CD14-positive monocyte (primary cell): ENCODE measurements around the gene UBE2H. TPM values are rescaled to one million over a fixed set of nuclear protein-coding genes. Genes with fewer than 3 reads are reported as not detected.

Experiments
- DNase-seq, 3 donors: peaks; one replicate each; pipeline ENCODE4 v3.0.0-alpha.2; 2011 to 2022
- H2AFZ ChIP-seq: 2 replicates; pipeline ENCODE4 v1.6.0; 2012; ENCODE audit warnings: mild to moderate bottlenecking, low read depth, low read length, inconsistent platforms; ENCODE audit not compliant: insufficient read depth, poor library complexity, severe bottlenecking
- H3K27ac ChIP-seq, 2 donors: 1 replicate in 1 of 2; 2 replicates in 1 of 2; pipeline ENCODE4 v1.5.1; 2012 to 2013; ENCODE audit warnings: low read length in 2 of 2, control low read depth in 1 of 2, inconsistent platforms in 1 of 2, low read depth in 1 of 2, mild to moderate bottlenecking in 1 of 2
- H3K27me3 ChIP-seq, 2 donors: one replicate each; pipeline versions ENCODE4 v1.6.0 to v1.6.1; 2011 to 2013; ENCODE audit warnings: low read length in 2 of 2; ENCODE audit not compliant: control insufficient read depth in 2 of 2, insufficient read depth in 2 of 2
- H3K36me3 ChIP-seq, 2 donors: replicated peaks in 1 of 2; 1 replicate in 1 of 2; 2 replicates in 1 of 2; pipeline versions ENCODE4 v1.5.1 to v1.6.1; 2012 to 2013; ENCODE audit warnings: low read length in 2 of 2, control low read depth in 1 of 2, inconsistent platforms in 1 of 2, mild to moderate bottlenecking in 1 of 2; ENCODE audit not compliant: insufficient read depth in 2 of 2, control insufficient read depth in 1 of 2
- H3K4me1 ChIP-seq, 2 donors: 1 replicate in 1 of 2; 2 replicates in 1 of 2; pipeline versions ENCODE4 v1.5.1 to v1.6.1; 2012 to 2013; ENCODE audit warnings: low read length in 2 of 2, control low read depth in 1 of 2, inconsistent platforms in 1 of 2, mild to moderate bottlenecking in 1 of 2, moderate library complexity in 1 of 2; ENCODE audit not compliant: insufficient read depth in 2 of 2, control insufficient read depth in 1 of 2
- H3K4me2 ChIP-seq: replicated peaks from 2 replicates; pipeline ENCODE3; 2012; ENCODE audit warnings: low read length, moderate library complexity, mild to moderate bottlenecking; ENCODE audit not compliant: poor library complexity, severe bottlenecking; ENCODE audit errors: extremely low read depth
- H3K4me3 ChIP-seq, 3 experiments: fragments of 200-600 bp in 1 of 3; sonication (generic) in 1 of 3; replicated peaks in 1 of 3; 1 replicate in 2 of 3; 2 replicates in 1 of 3; pipeline ENCODE4 v1.5.1; 2011 to 2013; ENCODE audit warnings: low read length in 3 of 3, mild to moderate bottlenecking in 3 of 3, control low read depth in 2 of 3, low read depth in 2 of 3, inconsistent platforms in 1 of 3, moderate library complexity in 1 of 3
- H3K79me2 ChIP-seq: 2 replicates; pipeline ENCODE4 v1.6.0; 2012; ENCODE audit warnings: mild to moderate bottlenecking, control low read depth, inconsistent platforms, low read length, moderate library complexity; ENCODE audit not compliant: insufficient read depth
- H3K9ac ChIP-seq: 2 replicates; pipeline ENCODE4 v1.6.0; 2017; ENCODE audit warnings: low read length, mild to moderate bottlenecking; ENCODE audit not compliant: insufficient read depth, poor library complexity, severe bottlenecking
- H3K9me3 ChIP-seq, 2 donors: replicated peaks in 1 of 2; 1 replicate in 1 of 2; 2 replicates in 1 of 2; pipeline versions ENCODE4 v1.5.1 to v1.6.1; 2012 to 2013; ENCODE audit warnings: low read length in 2 of 2, control low read depth in 1 of 2; ENCODE audit not compliant: control insufficient read depth in 1 of 2, insufficient read depth in 1 of 2
- H4K20me1 ChIP-seq: 2 replicates; pipeline ENCODE4 v1.6.0; 2012; ENCODE audit warnings: mild to moderate bottlenecking, low read length, control low read depth, moderate library complexity; ENCODE audit not compliant: insufficient read depth
- H3K27ac Mint-ChIP-seq, 7 donors: one replicate each; pipeline ENCODE4 v1.8.0; 2020; ENCODE audit warnings: mild to moderate bottlenecking in 7 of 7, mixed read lengths in 7 of 7, moderate library complexity in 6 of 7, inconsistent platforms in 2 of 7
- H3K27me3 Mint-ChIP-seq, 3 donors: one replicate each; pipeline ENCODE4 v1.8.0; 2021 to 2022; ENCODE audit warnings: low read depth in 3 of 3, mild to moderate bottlenecking in 3 of 3, mixed read lengths in 3 of 3, moderate library complexity in 3 of 3, inconsistent platforms in 1 of 3
- H3K36me3 Mint-ChIP-seq, 2 donors: one replicate each; pipeline ENCODE4 v1.8.0; 2020; ENCODE audit warnings: mixed read lengths in 2 of 2, inconsistent platforms in 1 of 2, mild to moderate bottlenecking in 1 of 2
- H3K4me1 Mint-ChIP-seq: one replicate; pipeline ENCODE4 v1.8.0; 2020; ENCODE audit warnings: mild to moderate bottlenecking, mixed read lengths
- H3K4me3 Mint-ChIP-seq, 2 donors: one replicate each; pipeline ENCODE4 v1.8.0; 2020; ENCODE audit warnings: mild to moderate bottlenecking in 2 of 2, mixed read lengths in 2 of 2, moderate library complexity in 1 of 2
- H3K9me3 Mint-ChIP-seq, 7 donors: one replicate each; pipeline ENCODE4 v1.8.0; 2020 to 2022; ENCODE audit warnings: mixed read lengths in 7 of 7, mild to moderate bottlenecking in 6 of 7, moderate library complexity in 6 of 7, inconsistent platforms in 2 of 7
- CTCF ChIP-seq: fragments of 200-600 bp; IDR thresholded peaks from one replicate; pipeline ENCODE4 v1.8.0; 2022; ENCODE audit warnings: antibody characterized with exemption, mild to moderate bottlenecking
- WGBS: methylation state at CpG from one replicate; pipeline ENCODE4 v1.1.5; 2013; ENCODE audit warnings: missing lambda C conversion rate; ENCODE audit not compliant: insufficient coverage; 5-methylcytosine and 5-hydroxymethylcytosine counted together
- intact Hi-C, 2 donors: fragments of 100-400 bp; cut with micrococcal nuclease; formaldehyde crosslinking; loops; one replicate each; pipeline versions ENCODE4 v1.15.0 to v1.15.1; 2023
- polyA plus RNA-seq, 3 donors: library from polyadenylated mRNA; depleted of rRNA in 1 of 3; unstranded in 2 of 3; stranded (reverse) in 1 of 3; fragments of 300-500 nt in 2 of 3; fragments of >200 nt in 1 of 3; fragmentation: Illumina TruSeq in 2 of 3; gene quantifications; 1 replicate in 2 of 3; 2 replicates in 1 of 3; pipeline ENCODE4 v1.2.3, GENCODE V29; 2012 to 2021

UBE2H gene
- polyA plus RNA-seq, 3 donors: 12.6 to 26.0 (median 16.0) TPM

- no peaks in the 10 kb centered on the region for H3K9me3 ChIP-seq
- no CpG with 5 or more reads among the region's 3 CpGs for WGBS
- DNase-seq: no peak
- intact Hi-C loops: no loop called here
- H3K9me3 Mint-ChIP-seq: peaks cover 0 to 2% (median 0%) of the 10 kb centered on the region in 7 donors
- no peak overlapping the region for H3K27ac ChIP-seq
- no peak for TF ChIP-seq CTCF
- no peak overlapping the region for H3K4me2 ChIP-seq
- no peaks in the 10 kb centered on the region for H3K27me3 ChIP-seq
- H2AFZ ChIP-seq: no peak overlapping the region
- peaks cover 34 to 37% of the 10 kb centered on the region in 2 donors for H3K4me1 ChIP-seq
- no peak overlapping the region for H3K4me3 Mint-ChIP-seq
- peaks cover 0 to 7% of the 10 kb centered on the region in 2 donors for H3K36me3 ChIP-seq
- peaks cover 0 to 1% (median 0%) of the 10 kb centered on the region in 3 donors for H3K27me3 Mint-ChIP-seq
- no peak overlapping the region for H3K27ac Mint-ChIP-seq
- peaks cover 92% of the 10 kb centered on the region for H4K20me1 ChIP-seq
- peaks cover 6% of the 10 kb centered on the region for H3K4me1 Mint-ChIP-seq
- H3K4me3 ChIP-seq: no peak overlapping the region
- H3K36me3 Mint-ChIP-seq: peaks cover 6 to 25% of the 10 kb centered on the region in 2 donors
- peaks cover 96% of the 10 kb centered on the region for H3K79me2 ChIP-seq
- H3K9ac ChIP-seq: no peak overlapping the region
Observed at GRCh38 chr7:129947049-129947448, 5.7 kb downstream of the UBE2H start.

- no peak overlapping the region for H3K27ac Mint-ChIP-seq
Observed at GRCh38 chr7:129946282-129946681, 6.5 kb downstream of the UBE2H start.

More at GRCh38 chr7:129946282-129946681, 6.5 kb downstream of the UBE2H start:
- DNase-seq: no peak
- Mint-ChIP-seq H3K4me3 (no peak overlapping the region), H3K27me3 (no peaks in the 10 kb centered on the region), H3K36me3 (peaks cover 6 to 27% of the 10 kb centered on the region in 2 donors), H3K4me1 (peaks cover 5% of the 10 kb centered on the region), H3K9me3 (peaks cover 0 to 2% (median 0%) of the 10 kb centered on the region in 7 donors)
- Histone ChIP-seq H3K36me3 (peaks cover 0 to 7% of the 10 kb centered on the region in 2 donors), H3K27me3 (no peaks in the 10 kb centered on the region), H3K9ac (no peak overlapping the region), H3K9me3 (no peaks in the 10 kb centered on the region), H2AFZ (no peak overlapping the region), H3K4me3 (no peak overlapping the region), H3K27ac (no peak overlapping the region), H3K79me2 (peaks cover 96% of the 10 kb centered on the region), H4K20me1 (peaks cover 92% of the 10 kb centered on the region), H3K4me1 (peaks cover 27 to 30% of the 10 kb centered on the region in 2 donors), H3K4me2 (no peak overlapping the region)
- intact Hi-C loops: no loop called here
- no peak for TF ChIP-seq CTCF
- 100% methylated on average over 3 of the region's 5 CpGs for WGBS
